Activated T-helper 9 cell treated with anti-CD3 and anti-CD28 coated beads, Interleukin-2, amount 50 U/mL, for 16 hours (primary cell): Measurements from ENCODE around the gene KRTAP4-11.
"Not testable (repeated sequence)": the region's sequence is repeated elsewhere in the genome, so short reads cannot be mapped to it uniquely, and the experiment has no call there.

Source experiments
- DNase-seq: peaks from one replicate; pipeline ENCODE4 v3.0.0-alpha.2; 2020; ENCODE audit warnings: low read depth

KRTAP4-11 gene

GRCh38 chr17:41123991-41124371, 5.8 kb upstream of the KRTAP4-11 start, which contains the start of gene KRTAP4-12:
Gene KRTAP4-12, minus strand, starts transcription at chr17:41124182. Its CDS starts 60 bp downstream, at chr17:41124122.
- DNase-seq, result not testable (repeated sequence)

GRCh38 chr17:41123292-41123990, 5.3 kb upstream of the KRTAP4-11 start:
- not testable (repeated sequence) for DNase-seq

- DNase-seq, result no peak
These were observed 3.6 kb upstream of the KRTAP4-11 start for GRCh38 chr17:41121742-41122141.

GRCh38 chr17:41119696-41120690, 1.8 kb upstream of the KRTAP4-11 start:
- not testable (repeated sequence) for DNase-seq

- no peak for DNase-seq
These were observed 548 bp upstream of the KRTAP4-11 start for GRCh38 chr17:41118721-41119120.

GRCh38 chr17:41116297-41116696, 1.9 kb downstream of the KRTAP4-11 start:
- no peak for DNase-seq

GRCh38 chr17:41111151-41111885, 6.9 kb downstream of the KRTAP4-11 start:
- no peak for DNase-seq

- DNase-seq, result not testable (repeated sequence)
These were observed 9.3 kb downstream of the KRTAP4-11 start for GRCh38 chr17:41108728-41109386.

- no peak for DNase-seq
These were observed 10.2 kb downstream of the KRTAP4-11 start for GRCh38 chr17:41107941-41108450.

- DNase-seq, result not testable (repeated sequence)
These were observed 12.8 kb downstream of the KRTAP4-11 start, which contains the start of gene KRTAP4-9 for GRCh38 chr17:41105347-41105746. Gene KRTAP4-9, plus strand, starts transcription at chr17:41105389. Its CDS starts 0 bp downstream, at chr17:41105389.

GRCh38 chr17:41104386-41105038, 13.7 kb downstream of the KRTAP4-11 start:
- DNase-seq, result not testable (repeated sequence)

GRCh38 chr17:41103896-41104295, 14.3 kb downstream of the KRTAP4-11 start:
- no peak for DNase-seq

- no peak for DNase-seq
These were observed 16.4 kb downstream of the KRTAP4-11 start, which contains the start of gene KRTAP4-16 for GRCh38 chr17:41101586-41102259. Gene KRTAP4-16, minus strand, starts transcription at chr17:41102209. Its CDS starts 0 bp downstream, at chr17:41102209.

- not testable (repeated sequence) for DNase-seq
These were observed 18.3 kb downstream of the KRTAP4-11 start for GRCh38 chr17:41099682-41100480.

GRCh38 chr17:41098481-41098880, 19.7 kb downstream of the KRTAP4-11 start:
- no peak for DNase-seq

- no peak for DNase-seq
These were observed 20.1 kb downstream of the KRTAP4-11 start, which contains the start of gene KRTAP4-8 for GRCh38 chr17:41098042-41098441. Gene KRTAP4-8, minus strand, starts transcription at chr17:41098142. Its CDS starts 58 bp downstream, at chr17:41098084.

GRCh38 chr17:41096055-41096454, 22.1 kb downstream of the KRTAP4-11 start:
- DNase-seq, result no peak

GRCh38 chr17:41088760-41089352, 29.3 kb downstream of the KRTAP4-11 start:
- not testable (repeated sequence) for DNase-seq
